H1 (cell line): Measurements from ENCODE around the gene TMEM220. TPM values are rescaled to one million over a fixed set of nuclear protein-coding genes. Genes with fewer than 3 reads are reported as not detected.

Experiments
- CTCF ChIA-PET: fragments of 300-600 bp; sonication (Branson Sonifier 250); formaldehyde crosslinking; loops from one replicate; lab custom pipeline; 2021; ENCODE audit not compliant: partially characterized antibody; lab: Charles Lee
- POLR2A ChIA-PET: fragments of 300-600 bp; sonication (Branson Sonifier 250); formaldehyde crosslinking; loops from one replicate; lab custom pipeline; 2021; ENCODE audit warnings: inconsistent platforms; ENCODE audit not compliant: partially characterized antibody; lab: Charles Lee
- DNase-seq, 2 experiments: peaks; one replicate each; pipeline versions ENCODE4 v3.0.0 to v3.0.0-alpha.2; 2010 to 2022; ENCODE audit warnings: low spot score in 2 of 2, low read depth in 1 of 2, mixed read lengths in 1 of 2
- FAIRE-seq: peaks from 2 replicates; lab custom pipeline; 2011; peaks lifted over from hg19 to GRCh38; lab: Jason Lieb, UNC
- H2AFZ ChIP-seq: 2 replicates; pipeline ENCODE4 v1.8.1; 2012; ENCODE audit warnings: low read length, inconsistent platforms
- H2AK5ac ChIP-seq: 2 replicates; pipeline ENCODE4 v1.6.1; 2013; ENCODE audit warnings: low read depth, low read length
- H2BK120ac ChIP-seq: replicated peaks from 2 replicates; pipeline ENCODE3; 2013; ENCODE audit warnings: low read depth, low read length, inconsistent platforms
- H2BK12ac ChIP-seq: 2 replicates; pipeline ENCODE4 v1.6.1; 2013; ENCODE audit warnings: low read depth, low read length
- H2BK15ac ChIP-seq: 2 replicates; pipeline ENCODE4 v1.6.1; 2013; ENCODE audit warnings: low read length
- H2BK20ac ChIP-seq: 2 replicates; pipeline ENCODE4 v1.6.1; 2013; ENCODE audit warnings: low read length
- H2BK5ac ChIP-seq: 2 replicates; pipeline ENCODE4 v1.6.1; 2013; ENCODE audit warnings: low read depth, low read length
- H3K14ac ChIP-seq: 2 replicates; pipeline ENCODE4 v1.6.1; 2013; ENCODE audit warnings: inconsistent platforms; ENCODE audit not compliant: insufficient read length
- H3K18ac ChIP-seq: 2 replicates; pipeline ENCODE4 v1.6.1; 2013; ENCODE audit warnings: low read length; ENCODE audit errors: extremely low read depth
- H3K23ac ChIP-seq: 2 replicates; pipeline ENCODE4 v1.6.1; 2013; ENCODE audit warnings: inconsistent platforms; ENCODE audit not compliant: insufficient read length
- H3K23me2 ChIP-seq: 2 replicates; pipeline ENCODE4 v1.6.1; 2013; ENCODE audit warnings: low read depth, low read length
- H3K27ac ChIP-seq: 2 replicates; pipeline ENCODE4 v1.6.1; 2011; ENCODE audit warnings: low read depth, low read length, inconsistent platforms
- H3K27me3 ChIP-seq, 4 experiments: replicated peaks in 1 of 4; 1 replicate in 1 of 4; 2 replicates in 3 of 4; pipeline versions ENCODE4 v1.6.1 to v1.8.1; 2011 to 2013; ENCODE audit warnings: low read length in 3 of 4, mild to moderate bottlenecking in 3 of 4, inconsistent platforms in 2 of 4, mixed read lengths in 2 of 4, moderate library complexity in 1 of 4; ENCODE audit not compliant: control insufficient read depth in 3 of 4, insufficient read depth in 3 of 4; ENCODE audit errors: extremely low read depth in 1 of 4
- H3K36me3 ChIP-seq, 4 experiments: 2 replicates each; pipeline versions ENCODE4 v1.6.1 to v1.8.1; 2011 to 2013; ENCODE audit warnings: mild to moderate bottlenecking in 4 of 4, low read length in 3 of 4, moderate library complexity in 2 of 4, control low read depth in 1 of 4, inconsistent platforms in 1 of 4; ENCODE audit not compliant: insufficient read depth in 4 of 4, control insufficient read depth in 2 of 4
- H3K4ac ChIP-seq: replicated peaks from 2 replicates; pipeline ENCODE3; 2013; ENCODE audit warnings: low read length, low read depth, mixed read lengths, inconsistent platforms; ENCODE audit not compliant: insufficient read length
- H3K4me1 ChIP-seq, 4 experiments: replicated peaks in 1 of 4; 1 replicate in 1 of 4; 2 replicates in 3 of 4; pipeline versions ENCODE4 v1.6.1 to v1.8.1; 2011 to 2013; ENCODE audit warnings: low read length in 3 of 4, inconsistent platforms in 2 of 4, mixed read lengths in 1 of 4; ENCODE audit not compliant: insufficient read depth in 4 of 4, control insufficient read depth in 3 of 4
- H3K4me2 ChIP-seq, 2 experiments: 2 replicates each; pipeline versions ENCODE4 v1.6.1 to v1.8.1; 2011 to 2013; ENCODE audit warnings: low read depth in 2 of 2, low read length in 2 of 2, control low read depth in 1 of 2, inconsistent platforms in 1 of 2, mild to moderate bottlenecking in 1 of 2; ENCODE audit not compliant: insufficient read depth in 1 of 2
- H3K4me3 ChIP-seq, 4 experiments: fragments of 200-600, 300-600 bp in 1 of 4; sonication (generic), shearing (Covaris generic), sonication (Bioruptor Twin) in 1 of 4; 2 replicates each; pipeline versions ENCODE4 v1.5.1 to v1.8.1; 2011 to 2016; ENCODE audit warnings: low read length in 4 of 4, low read depth in 3 of 4, control low read depth in 2 of 4, inconsistent platforms in 2 of 4, mild to moderate bottlenecking in 2 of 4, mixed read lengths in 1 of 4, moderate library complexity in 1 of 4; ENCODE audit not compliant: insufficient read depth in 2 of 4; ENCODE audit errors: extremely low read depth in 1 of 4
- H3K56ac ChIP-seq: replicated peaks from 2 replicates; pipeline ENCODE3; 2013; ENCODE audit warnings: low read depth, mild to moderate bottlenecking, mixed read lengths, low read length, inconsistent platforms; ENCODE audit not compliant: insufficient read length
- H3K79me1 ChIP-seq: 2 replicates; pipeline ENCODE4 v1.6.1; 2013; ENCODE audit warnings: low read depth, low read length, control low read depth
- H3K79me2 ChIP-seq, 2 experiments: 2 replicates each; pipeline versions ENCODE4 v1.6.1 to v1.8.1; 2012 to 2013; ENCODE audit warnings: low read length in 2 of 2, mild to moderate bottlenecking in 2 of 2, inconsistent platforms in 1 of 2; ENCODE audit not compliant: insufficient read depth in 2 of 2, control insufficient read depth in 1 of 2
- H3K9ac ChIP-seq, 4 experiments: replicated peaks in 1 of 4; 1 replicate in 1 of 4; 2 replicates in 3 of 4; pipeline versions ENCODE4 v1.6.1 to v1.8.1; 2011 to 2013; ENCODE audit warnings: low read depth in 3 of 4, low read length in 3 of 4, control low read depth in 2 of 4, mild to moderate bottlenecking in 2 of 4, moderate library complexity in 2 of 4, inconsistent platforms in 1 of 4; ENCODE audit errors: extremely low read depth in 1 of 4
- H3K9me3 ChIP-seq, 2 experiments: 2 replicates each; pipeline versions ENCODE4 v1.6.1 to v1.8.1; 2012 to 2013; ENCODE audit warnings: mild to moderate bottlenecking in 2 of 2, moderate library complexity in 2 of 2, control low read depth in 1 of 2, inconsistent platforms in 1 of 2, low read depth in 1 of 2, low read length in 1 of 2, mixed read lengths in 1 of 2; ENCODE audit not compliant: insufficient read depth in 2 of 2
- H4K20me1 ChIP-seq, 2 experiments: replicated peaks in 1 of 2; 2 replicates each; pipeline versions ENCODE3 to v1.8.1; 2011 to 2013; ENCODE audit warnings: inconsistent platforms in 2 of 2, low read length in 2 of 2, mild to moderate bottlenecking in 1 of 2; ENCODE audit not compliant: insufficient read depth in 2 of 2, control insufficient read depth in 1 of 2
- H4K5ac ChIP-seq: 2 replicates; pipeline ENCODE4 v1.6.1; 2013; ENCODE audit warnings: low read length, low read depth, mixed read lengths, inconsistent platforms; ENCODE audit not compliant: insufficient read length
- H4K8ac ChIP-seq: 2 replicates; pipeline ENCODE4 v1.8.0; 2013; ENCODE audit warnings: mild to moderate bottlenecking, moderate library complexity, low read length, inconsistent platforms; ENCODE audit not compliant: insufficient read depth; ENCODE audit errors: extremely low read depth
- H4K91ac ChIP-seq: replicated peaks from 2 replicates; pipeline ENCODE3; 2013; ENCODE audit warnings: low read length, mixed read lengths, inconsistent platforms; ENCODE audit not compliant: insufficient read length
- EP300 ChIP-seq, 2 experiments: IDR thresholded peaks; 1 replicate in 1 of 2; 2 replicates in 1 of 2; pipeline ENCODE4 v1.6.1; 2011 to 2012; ENCODE audit warnings: low read depth in 2 of 2, low read length in 2 of 2, mild to moderate bottlenecking in 2 of 2, borderline replicate concordance in 1 of 2, inconsistent platforms in 1 of 2, moderate library complexity in 1 of 2
- JUND ChIP-seq: IDR thresholded peaks from 2 replicates; pipeline ENCODE4 v1.6.1; 2011; ENCODE audit warnings: mild to moderate bottlenecking, improper control_type of control experiment, low read length
- KDM5A ChIP-seq: fragments of 200-600 bp; IDR thresholded peaks from 2 replicates; pipeline ENCODE4 v1.7.1; 2012; ENCODE audit warnings: mild to moderate bottlenecking, low read length, inconsistent platforms, mixed read lengths
- RNF2 ChIP-seq: fragments of 200-900, 300-1000 bp; sonication (generic); IDR thresholded peaks from 2 replicates; pipeline ENCODE4 v1.7.1; 2016; ENCODE audit warnings: borderline replicate concordance, low read depth, mild to moderate bottlenecking, antibody characterized with exemption, low read length; ENCODE audit not compliant: poor library complexity, severe bottlenecking; ENCODE audit errors: missing control alignments
- RXRA ChIP-seq: IDR thresholded peaks from 2 replicates; pipeline ENCODE4 v1.6.1; 2011; ENCODE audit warnings: low read depth, mild to moderate bottlenecking, low read length, moderate library complexity; ENCODE audit not compliant: insufficient read depth
- SIRT6 ChIP-seq: IDR thresholded peaks from one replicate; pipeline ENCODE4 v1.7.1; 2012; ENCODE audit warnings: low read length, inconsistent platforms
- SRF ChIP-seq: IDR thresholded peaks from 2 replicates; pipeline ENCODE4 v1.6.1; 2011; ENCODE audit warnings: mild to moderate bottlenecking, low read depth, low read length, moderate library complexity
- TAF1 ChIP-seq: IDR thresholded peaks from 2 replicates; pipeline ENCODE4 v1.6.1; 2011; ENCODE audit warnings: mild to moderate bottlenecking, low read depth, low read length
- WGBS, 2 experiments: shearing (Covaris generic) in 1 of 2; methylation state at CpG; one replicate each; pipeline versions ENCODE4 v1.1.6 to v1.1.7; 2013 to 2015; ENCODE audit warnings: low lambda C conversion rate in 2 of 2, mixed read lengths in 2 of 2, inconsistent platforms in 1 of 2, low coverage in 1 of 2, missing lambda C conversion rate in 1 of 2; ENCODE audit not compliant: insufficient replicate concordance in 2 of 2, insufficient coverage in 1 of 2, insufficient read length in 1 of 2; ENCODE audit errors: extremely low coverage in 1 of 2, missing lambda C conversion rate in 1 of 2; 5-methylcytosine and 5-hydroxymethylcytosine counted together
- polyA plus RNA-seq, 7 experiments: library from polyadenylated mRNA; depleted of rRNA in 3 of 7; stranded (reverse) in 5 of 7; unstranded in 2 of 7; fragments of >200 nt in 5 of 7; fragments of 200-250 nt in 2 of 7; gene quantifications; 1 replicate in 5 of 7; 2 replicates in 1 of 7; 4 replicates in 1 of 7; pipeline versions ENCODE4 v1.2.1 to v1.2.3, GENCODE V29; 2011 to 2013; ENCODE audit warnings: missing spikeins in 2 of 7, mixed read lengths in 2 of 7
- total RNA-seq: library from RNA; stranded (reverse); fragmentation: NEBNext Ultra II Directional; extraction: Animal tissue kit (Norgen Biotek cat#: 25700); gene quantifications from 2 replicates; pipeline ENCODE4 v1.2.1, GENCODE V29; 2021
- TF ChIP-seq, protein P1 (sequence below): IDR thresholded peaks from 2 replicates; pipeline ENCODE4 v1.6.1; 2011; ENCODE audit warnings: low read depth, mild to moderate bottlenecking, low read length; ENCODE audit not compliant: insufficient read depth

TMEM220 gene
- total and polyA plus RNA-seq, 2 of the 8 experiments (the other 6 are each of a cell fraction or from before 2014, with no cell fraction given) = 3.8 to 4.1 TPM

- 90 to 100% methylated on average over 1 to 5 of the region's 5 CpGs for WGBS, 2 experiments
- H2BK5ac ChIP-seq = no peak overlapping the region
- no peak overlapping the region for H3K14ac ChIP-seq
- H4K20me1 ChIP-seq = no peaks in the 10 kb centered on the region
- no peak overlapping the region for H3K9ac ChIP-seq
- H3K4ac ChIP-seq = no peak overlapping the region
- no peaks in the 10 kb centered on the region for H3K27me3 ChIP-seq
- H2BK120ac ChIP-seq = no peak overlapping the region
- H3K23ac ChIP-seq = no peak overlapping the region
- ChIA-PET POLR2A (interaction anchor here (1.1 kb wide), 1 partner anchor 9 kb away, joined by 3 read pairs; the partner anchor contains the start of genes ADPRM and SCO1), CTCF (interaction anchor here (0.6 to 2.4 kb wide), 2 partner anchors 34 to 61 kb away, joined by 3 to 6 read pairs; no protein-coding TSS in a partner anchor)
- TF ChIP-seq EP300 (IDR thresholded peaks at IDR 0.05; ENCODE audit: borderline replicate concordance in 1 of 2, low read depth in 2 of 2, low read length in 2 of 2) (no peak), RNF2 (no peak), SRF (no peak), SIRT6 (no peak), KDM5A (no peak), JUND (no peak), TAF1 (no peak), RXRA (no peak)
- TF ChIP-seq, protein P1, sequence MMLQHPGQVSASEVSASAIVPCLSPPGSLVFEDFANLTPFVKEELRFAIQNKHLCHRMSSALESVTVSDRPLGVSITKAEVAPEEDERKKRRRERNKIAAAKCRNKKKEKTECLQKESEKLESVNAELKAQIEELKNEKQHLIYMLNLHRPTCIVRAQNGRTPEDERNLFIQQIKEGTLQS = no peak
- no peak overlapping the region for H3K56ac ChIP-seq
- no peaks in the 10 kb centered on the region for H3K79me2 ChIP-seq
- H3K18ac ChIP-seq = no peak overlapping the region
- DNase-seq (no peak), FAIRE-seq (no peak)
- H3K4me2 ChIP-seq = no peak overlapping the region
- no peak overlapping the region for H2AFZ ChIP-seq
- H3K4me3 ChIP-seq = no peak overlapping the region
- H3K23me2 ChIP-seq = no peaks in the 10 kb centered on the region
- no peak overlapping the region for H3K27ac ChIP-seq
- no peak overlapping the region for H4K8ac ChIP-seq
- no peak overlapping the region for H2BK20ac ChIP-seq
- H4K5ac ChIP-seq = no peak overlapping the region
- no peaks in the 10 kb centered on the region for H3K79me1 ChIP-seq
- no peaks in the 10 kb centered on the region for H3K9me3 ChIP-seq
- H2AK5ac ChIP-seq = no peak overlapping the region
- no peak overlapping the region for H2BK15ac ChIP-seq
- H4K91ac ChIP-seq = no peak overlapping the region
- H3K4me1 ChIP-seq = no peaks in the 10 kb centered on the region
- H3K36me3 ChIP-seq = peaks cover 4 to 40% (median 19%) of the 10 kb centered on the region in 4 experiments; a peak in 6 of 8 replicates
- no peak overlapping the region for H2BK12ac ChIP-seq
These were observed 24.1 kb downstream of the TMEM220 start for GRCh38 chr17:10705727-10706126.
